ENCODE data around the gene FOXN1.

The FOXN1 gene

GRCh38 chr17:28530250-28530649 is 24.1 kb downstream of the FOXN1 start:
- H4K20me1 ChIP-seq (ENCODE audit: insufficient read depth, low read length, poor library complexity, severe bottlenecking) = no peaks in the 10 kb centered on the region
- no peaks in the 10 kb centered on the region for H3K9me3 ChIP-seq (ENCODE audit: insufficient read depth, low read depth, low read length)
- H3K9ac ChIP-seq (ENCODE audit: low read depth, low read length, poor library complexity, severe bottlenecking) = no peak overlapping the region
- no peaks in the 10 kb centered on the region for H3K27me3 ChIP-seq (ENCODE audit: insufficient read depth, low read length, poor library complexity, severe bottlenecking)
- no peaks in the 10 kb centered on the region for H3K9me2 ChIP-seq (replicated peaks; ENCODE audit: low read depth, low read length)
- no peak for TF ChIP-seq EZH2phosphoT487 (IDR thresholded peaks at IDR 0.05; ENCODE audit: borderline replicate concordance)
- TF ChIP-seq CTCF (conservative IDR thresholded peaks at IDR 0.05; ENCODE audit: low read length) = no peak
- no peaks in the 10 kb centered on the region for H3F3A ChIP-seq (ENCODE audit: low read depth)
- H3K4me1 ChIP-seq (ENCODE audit: insufficient read depth, low read length, poor library complexity, severe bottlenecking) = no peaks in the 10 kb centered on the region
- no peaks in the 10 kb centered on the region for H3K79me2 ChIP-seq (ENCODE audit: insufficient read depth, low read length)
- H3K4me2 ChIP-seq (ENCODE audit: low read depth, low read length, poor library complexity, severe bottlenecking) = no peak overlapping the region
- no peaks in the 10 kb centered on the region for H3K36me3 ChIP-seq (ENCODE audit: insufficient read depth, low read length)
- H2AFZ ChIP-seq (ENCODE audit: low read length) = no peak overlapping the region
- no peak overlapping the region for H3K4me3 ChIP-seq (ENCODE audit: low read length, poor library complexity, severe bottlenecking)

- Histone ChIP-seq H3K4me3 (ENCODE audit: low read length, poor library complexity, severe bottlenecking) (no peak overlapping the region), H4K20me1 (ENCODE audit: insufficient read depth, low read length, poor library complexity, severe bottlenecking) (no peaks in the 10 kb centered on the region), H3K36me3 (ENCODE audit: insufficient read depth, low read length) (no peaks in the 10 kb centered on the region), H3K79me2 (ENCODE audit: insufficient read depth, low read length) (no peaks in the 10 kb centered on the region), H3F3A (ENCODE audit: low read depth) (no peaks in the 10 kb centered on the region), H3K4me1 (ENCODE audit: insufficient read depth, low read length, poor library complexity, severe bottlenecking) (no peaks in the 10 kb centered on the region), H2AFZ (ENCODE audit: low read length) (no peak overlapping the region), H3K9ac (ENCODE audit: low read depth, low read length, poor library complexity, severe bottlenecking) (no peak overlapping the region), H3K9me2 (replicated peaks; ENCODE audit: low read depth, low read length) (no peaks in the 10 kb centered on the region), H3K9me3 (ENCODE audit: insufficient read depth, low read depth, low read length) (no peaks in the 10 kb centered on the region), H3K4me2 (ENCODE audit: low read depth, low read length, poor library complexity, severe bottlenecking) (no peak overlapping the region), H3K27me3 (ENCODE audit: insufficient read depth, low read length, poor library complexity, severe bottlenecking) (no peaks in the 10 kb centered on the region)
- TF ChIP-seq CTCF (conservative IDR thresholded peaks at IDR 0.05; ENCODE audit: low read length) = no peak
- TF ChIP-seq EZH2phosphoT487 (IDR thresholded peaks at IDR 0.05; ENCODE audit: borderline replicate concordance) = no peak
Observed at GRCh38 chr17:28530926-28531325, 24.8 kb downstream of the FOXN1 start.

GRCh38 chr17:28532050-28532960 is 26.2 kb downstream of the FOXN1 start:
- H3K4me2 ChIP-seq (ENCODE audit: low read depth, low read length, poor library complexity, severe bottlenecking) = no peak overlapping the region

More at GRCh38 chr17:28532050-28532960, 26.2 kb downstream of the FOXN1 start:
- Histone ChIP-seq H3K4me3 (ENCODE audit: low read length, poor library complexity, severe bottlenecking) (no peak overlapping the region), H3K9me3 (ENCODE audit: insufficient read depth, low read depth, low read length) (no peaks in the 10 kb centered on the region), H3K9ac (ENCODE audit: low read depth, low read length, poor library complexity, severe bottlenecking) (no peak overlapping the region), H3K36me3 (ENCODE audit: insufficient read depth, low read length) (no peaks in the 10 kb centered on the region), H3K4me1 (ENCODE audit: insufficient read depth, low read length, poor library complexity, severe bottlenecking) (no peaks in the 10 kb centered on the region), H4K20me1 (ENCODE audit: insufficient read depth, low read length, poor library complexity, severe bottlenecking) (no peaks in the 10 kb centered on the region), H3K9me2 (replicated peaks; ENCODE audit: low read depth, low read length) (no peaks in the 10 kb centered on the region), H3F3A (ENCODE audit: low read depth) (no peaks in the 10 kb centered on the region), H3K79me2 (ENCODE audit: insufficient read depth, low read length) (no peaks in the 10 kb centered on the region), H2AFZ (ENCODE audit: low read length) (no peak overlapping the region), H3K27me3 (ENCODE audit: insufficient read depth, low read length, poor library complexity, severe bottlenecking) (no peaks in the 10 kb centered on the region)
- TF ChIP-seq EZH2phosphoT487 (IDR thresholded peaks at IDR 0.05; ENCODE audit: borderline replicate concordance) (no peak), CTCF (conservative IDR thresholded peaks at IDR 0.05; ENCODE audit: low read length) (no peak)

All from Loucy (cell line).